ENCODE results near the gene SNRPD3.

DNA sequence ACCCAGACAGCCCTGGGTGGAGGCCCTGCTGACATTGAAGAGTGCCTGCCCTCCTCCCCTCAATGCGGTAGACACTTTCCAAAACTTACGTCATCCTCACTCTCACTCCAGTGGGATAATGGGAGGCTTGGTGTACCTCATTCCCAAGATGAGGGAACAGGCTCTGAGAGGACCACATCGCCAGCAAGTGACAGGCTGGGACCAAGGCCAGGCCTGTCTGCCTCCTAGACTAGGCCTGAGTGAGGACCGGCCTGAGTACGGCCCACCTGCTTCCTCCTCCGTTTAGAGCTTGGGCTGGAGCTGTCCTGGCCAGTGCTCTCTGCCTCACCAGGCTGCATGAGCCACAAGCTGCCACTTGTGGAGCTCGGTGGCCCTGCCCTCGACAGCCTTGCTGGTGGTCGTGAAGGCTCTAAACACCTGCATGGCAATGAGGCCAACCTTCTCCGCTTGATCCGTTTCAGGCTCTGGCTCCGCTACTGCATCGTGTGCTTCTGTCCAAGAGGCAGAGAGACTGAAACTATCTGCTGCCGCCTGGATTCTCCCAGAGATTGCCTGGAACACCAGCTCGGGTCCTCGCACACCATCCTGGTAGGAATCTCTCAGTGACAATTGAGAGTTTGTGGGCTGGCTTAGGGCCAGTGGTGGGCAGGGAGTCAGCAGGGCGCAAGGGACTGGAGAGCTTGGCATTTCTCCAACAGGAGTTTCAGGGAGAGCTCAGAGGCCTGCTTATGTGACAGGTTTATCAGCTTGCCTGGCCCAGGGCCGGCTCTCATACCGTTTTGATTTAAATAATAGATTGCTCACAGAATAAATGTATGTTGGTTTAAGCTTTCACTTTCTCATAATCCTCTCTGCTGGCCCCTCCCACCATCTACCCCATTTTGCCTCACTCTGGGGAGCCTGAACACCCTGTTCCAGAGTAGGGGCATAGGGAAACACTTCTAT, 27.7 kb downstream of the SNRPD3 start:
- TF ChIP-seq EZH2phosphoT487 (IDR thresholded peaks at IDR 0.05; ENCODE audit: borderline replicate concordance), result no peak
- TF ChIP-seq CTCF (conservative IDR thresholded peaks at IDR 0.05; ENCODE audit: low read length), result no peak

Measured in Loucy (cell line).